ENCODE data around the gene UCN2.

DNA sequence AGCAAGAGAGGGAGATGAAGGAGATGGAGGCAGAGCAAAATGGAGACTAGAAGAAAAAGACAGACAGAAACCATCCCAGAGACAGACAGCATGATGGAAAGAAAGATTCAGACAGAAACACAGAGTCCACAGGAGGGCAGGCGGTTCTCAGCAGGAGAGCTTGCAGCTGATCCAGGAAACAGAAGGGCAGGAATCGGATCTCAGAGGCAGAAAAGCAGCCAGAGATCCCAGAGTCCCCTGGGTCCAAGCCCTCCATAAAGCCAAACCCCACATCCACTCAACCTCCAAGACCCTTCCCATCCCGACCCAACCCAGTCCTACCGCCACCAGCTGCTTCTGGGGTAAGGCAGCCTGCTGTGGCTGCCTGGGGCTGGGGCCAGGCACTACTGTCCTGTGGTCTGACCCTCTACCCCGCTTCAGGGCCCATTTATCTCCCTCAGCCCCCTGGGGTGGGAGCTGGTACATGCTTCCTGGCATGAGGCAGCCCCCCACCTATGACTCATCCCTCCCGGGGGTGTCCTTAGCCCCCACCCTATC lies at the start of gene UCN2:
- no peak for TF ChIP-seq YY1 (IDR thresholded peaks at IDR 0.05; ENCODE audit: insufficient read depth, insufficient read length)
- TF ChIP-seq ZNF274 (IDR thresholded peaks at IDR 0.05; ENCODE audit: low read depth, low read length), result no peak

All from NT2/D1 (cell line).